ENCODE results near the gene OR5K4.

The OR5K4 gene

DNA sequence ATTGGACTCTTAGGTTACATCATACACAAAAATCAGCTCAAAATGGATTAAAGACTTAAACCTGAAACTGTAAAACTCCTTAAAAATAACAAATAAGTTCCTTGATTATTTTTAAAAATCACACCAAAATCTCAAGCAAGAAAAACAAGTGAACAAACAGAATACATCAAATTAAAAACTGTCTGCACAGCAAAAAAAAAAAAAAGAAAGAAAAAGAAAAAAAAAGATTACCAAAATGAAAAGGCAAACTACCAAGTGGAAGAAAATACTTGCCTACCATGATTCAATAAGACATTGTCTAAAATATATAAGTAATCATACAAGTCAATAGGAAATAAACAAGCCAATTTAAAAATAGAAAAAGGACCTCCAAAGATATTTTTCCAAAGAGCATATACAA is 17.5 kb downstream of the OR5K4 start:
- intact Hi-C loops (cut with DNase I; ENCODE audit: low total_unique reads), result no loop called here
- no peak overlapping the region for H3K4me3 ChIP-seq
- no peaks in the 10 kb centered on the region for H3K36me3 ChIP-seq
- no peak for DNase-seq
- H3K27ac ChIP-seq, result no peak overlapping the region
- H3K4me1 ChIP-seq, result no peaks in the 10 kb centered on the region
- H3K9me3 ChIP-seq, result no peaks in the 10 kb centered on the region
- TF ChIP-seq, protein P1, sequence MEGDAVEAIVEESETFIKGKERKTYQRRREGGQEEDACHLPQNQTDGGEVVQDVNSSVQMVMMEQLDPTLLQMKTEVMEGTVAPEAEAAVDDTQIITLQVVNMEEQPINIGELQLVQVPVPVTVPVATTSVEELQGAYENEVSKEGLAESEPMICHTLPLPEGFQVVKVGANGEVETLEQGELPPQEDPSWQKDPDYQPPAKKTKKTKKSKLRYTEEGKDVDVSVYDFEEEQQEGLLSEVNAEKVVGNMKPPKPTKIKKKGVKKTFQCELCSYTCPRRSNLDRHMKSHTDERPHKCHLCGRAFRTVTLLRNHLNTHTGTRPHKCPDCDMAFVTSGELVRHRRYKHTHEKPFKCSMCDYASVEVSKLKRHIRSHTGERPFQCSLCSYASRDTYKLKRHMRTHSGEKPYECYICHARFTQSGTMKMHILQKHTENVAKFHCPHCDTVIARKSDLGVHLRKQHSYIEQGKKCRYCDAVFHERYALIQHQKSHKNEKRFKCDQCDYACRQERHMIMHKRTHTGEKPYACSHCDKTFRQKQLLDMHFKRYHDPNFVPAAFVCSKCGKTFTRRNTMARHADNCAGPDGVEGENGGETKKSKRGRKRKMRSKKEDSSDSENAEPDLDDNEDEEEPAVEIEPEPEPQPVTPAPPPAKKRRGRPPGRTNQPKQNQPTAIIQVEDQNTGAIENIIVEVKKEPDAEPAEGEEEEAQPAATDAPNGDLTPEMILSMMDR (IDR thresholded peaks at IDR 0.05), result no peak
- no peaks in the 10 kb centered on the region for H3K27me3 ChIP-seq

DNA sequence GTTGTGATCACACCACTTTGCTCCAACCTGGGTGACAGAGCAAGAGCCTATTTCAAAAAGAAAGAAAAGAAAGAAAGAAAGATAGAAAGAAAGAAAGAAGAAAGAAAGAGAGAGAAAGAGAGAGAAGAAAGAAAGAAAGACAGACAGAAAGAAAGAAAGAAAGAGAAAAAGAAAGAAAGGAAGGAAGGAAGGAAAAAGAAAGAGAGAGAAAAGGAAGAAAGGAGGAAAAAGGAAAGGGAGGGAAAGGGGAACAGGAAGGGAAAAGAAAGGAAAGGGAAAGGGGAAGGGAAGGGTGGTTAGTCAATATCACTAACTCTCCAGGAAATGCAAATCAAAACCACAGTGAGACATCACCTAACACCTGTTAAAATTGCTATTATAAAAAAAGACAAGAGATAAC is 18.2 kb downstream of the OR5K4 start:
- Histone ChIP-seq H3K4me1 (no peaks in the 10 kb centered on the region), H3K4me3 (no peak overlapping the region), H3K27me3 (no peaks in the 10 kb centered on the region), H3K27ac (no peak overlapping the region), H3K36me3 (no peaks in the 10 kb centered on the region), H3K9me3 (no peaks in the 10 kb centered on the region)
- TF ChIP-seq, protein P1 (IDR thresholded peaks at IDR 0.05), result no peak
- DNase-seq, result no peak
- intact Hi-C loops (cut with DNase I; ENCODE audit: low total_unique reads), result no loop called here

DNA sequence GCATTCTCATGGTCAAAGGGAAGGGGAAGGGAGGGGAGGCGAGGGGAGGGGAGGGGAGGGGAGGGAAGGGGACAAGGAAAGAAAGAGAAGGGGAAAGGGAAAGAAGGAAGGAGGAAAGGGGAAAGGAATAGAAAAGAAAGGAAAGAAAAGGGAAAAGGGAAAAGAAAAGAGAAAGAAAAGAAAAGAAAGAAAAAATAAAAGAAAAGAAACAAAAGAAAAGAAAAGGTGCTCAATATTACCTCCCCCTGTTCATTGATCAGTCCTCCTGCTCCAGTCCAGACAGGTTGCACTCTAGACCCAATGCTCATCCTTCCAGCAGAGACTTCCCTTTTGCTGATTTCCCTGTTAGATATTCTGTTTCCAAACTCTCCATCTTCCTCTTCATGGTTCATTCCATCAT is 18.8 kb downstream of the OR5K4 start:
- H3K4me1 ChIP-seq, result no peaks in the 10 kb centered on the region
- intact Hi-C loops (cut with DNase I; ENCODE audit: low total_unique reads), result no loop called here
- no peak for DNase-seq
- H3K4me3 ChIP-seq, result no peak overlapping the region
- TF ChIP-seq, protein P1 (IDR thresholded peaks at IDR 0.05), result no peak
- no peak overlapping the region for H3K27ac ChIP-seq
- H3K9me3 ChIP-seq, result no peaks in the 10 kb centered on the region
- no peaks in the 10 kb centered on the region for H3K27me3 ChIP-seq
- no peaks in the 10 kb centered on the region for H3K36me3 ChIP-seq

DNA sequence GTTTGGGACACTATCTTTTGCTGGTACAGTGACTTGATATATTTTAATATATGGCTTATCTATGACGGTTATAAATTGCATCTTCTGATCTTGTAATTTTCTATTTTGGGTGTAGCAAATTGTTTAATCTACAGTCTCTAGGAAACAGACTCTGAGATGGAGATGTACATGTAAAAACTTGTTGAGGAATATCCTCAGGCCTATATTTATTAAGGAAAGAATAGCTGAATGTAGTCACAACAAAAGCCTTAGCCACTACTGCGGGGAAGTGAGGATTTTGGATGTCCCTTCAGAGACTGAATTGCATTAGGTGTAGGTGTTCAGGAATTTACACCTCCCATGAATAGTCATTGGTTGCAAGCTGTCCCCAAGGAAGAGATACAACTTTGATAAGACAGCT is 23.0 kb downstream of the OR5K4 start:
- Histone ChIP-seq H3K27me3 (no peaks in the 10 kb centered on the region), H3K4me1 (no peaks in the 10 kb centered on the region), H3K9me3 (no peaks in the 10 kb centered on the region), H3K36me3 (no peaks in the 10 kb centered on the region), H3K27ac (no peak overlapping the region), H3K4me3 (no peak overlapping the region)
- DNase-seq, result no peak
- TF ChIP-seq, protein P1 (IDR thresholded peaks at IDR 0.05), result no peak
- intact Hi-C loops (cut with DNase I; ENCODE audit: low total_unique reads), result no loop called here

DNA sequence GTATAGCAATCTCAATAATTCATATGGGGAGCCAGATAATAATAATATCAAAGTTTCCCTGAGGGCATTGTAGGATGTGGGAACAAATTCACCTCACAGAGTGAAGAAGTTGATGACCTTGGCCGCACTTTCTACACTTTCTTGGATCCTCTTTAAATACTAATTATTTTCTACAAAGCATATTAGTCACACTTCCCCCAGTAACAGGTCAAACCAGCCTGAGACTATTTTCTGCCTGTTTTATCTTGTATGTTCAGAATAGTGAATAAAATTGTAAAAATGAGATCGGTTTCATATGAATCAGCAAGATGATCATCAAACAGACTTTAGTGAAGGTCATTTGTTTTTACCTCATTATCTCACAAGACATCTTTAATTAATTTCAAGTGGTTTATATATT is 34.5 kb downstream of the OR5K4 start:
- TF ChIP-seq, protein P1 (IDR thresholded peaks at IDR 0.05), result no peak
- no peaks in the 10 kb centered on the region for H3K36me3 ChIP-seq
- no peaks in the 10 kb centered on the region for H3K27me3 ChIP-seq
- intact Hi-C loops (cut with DNase I; ENCODE audit: low total_unique reads), result no loop called here
- DNase-seq, result no peak
- no peaks in the 10 kb centered on the region for H3K9me3 ChIP-seq
- no peak overlapping the region for H3K4me3 ChIP-seq
- no peak overlapping the region for H3K27ac ChIP-seq
- H3K4me1 ChIP-seq, result no peaks in the 10 kb centered on the region

DNA sequence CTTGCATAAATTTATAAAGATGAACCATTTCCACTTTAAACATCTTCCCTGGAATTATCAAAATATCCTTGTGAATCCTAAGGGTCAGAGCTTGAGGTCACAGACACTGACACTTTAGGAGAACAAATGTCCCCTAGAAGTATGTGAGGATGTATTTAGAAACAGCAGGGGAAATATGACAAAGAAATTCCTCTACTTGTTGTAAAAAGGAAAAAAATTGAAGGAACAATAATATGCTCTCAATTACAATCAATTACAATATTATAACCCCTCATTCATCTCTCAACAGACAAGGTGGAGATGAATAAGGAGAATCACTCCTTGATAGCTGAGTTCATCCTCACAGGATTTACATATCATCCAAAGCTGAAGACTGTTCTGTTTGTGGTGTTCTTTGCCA is 36.7 kb downstream of the OR5K4 start, which contains the start of gene OR5K3:
TSS of gene OR5K3 (plus strand) at position 301 of the 400 bp plus-strand sequence. CDS start at position 301, 0 bp downstream.
- H3K4me3 ChIP-seq, result no peak within 1 kb of the TSS
- DNase-seq, result no peak
- H3K27me3 ChIP-seq, result no peaks in the 10 kb centered on the region
- H3K36me3 ChIP-seq, result no peaks in the 10 kb centered on the region
- intact Hi-C loops (cut with DNase I; ENCODE audit: low total_unique reads), result no loop called here
- no peaks in the 10 kb centered on the region for H3K9me3 ChIP-seq
- H3K4me1 ChIP-seq, result no peaks in the 10 kb centered on the region
- no peak within 1 kb of the TSS for H3K27ac ChIP-seq
- TF ChIP-seq, protein P1 (IDR thresholded peaks at IDR 0.05), result no peak
